Right ventricle myocardium inferior (tissue), 1 donor: Measurements from ENCODE around the gene SMC3. TPM values are rescaled to one million over a fixed set of nuclear protein-coding genes. Genes with fewer than 3 reads are reported as not detected.
"Not testable (repeated sequence)": the region's sequence is repeated elsewhere in the genome, so short reads cannot be mapped to it uniquely, and the experiment has no call there.

Experiments
- ATAC-seq: fragments of 200-7000 bp; cut with Tn5 transposase; one replicate; pipeline ENCODE4 v1.9.1; 2020; ENCODE audit warnings: mild to moderate bottlenecking, moderate library complexity
- DNase-seq: peaks from one replicate; pipeline ENCODE4 v3.0.0; 2021; ENCODE audit errors: missing footprints
- intact Hi-C: fragments of 100-400 bp; cut with DNase I; formaldehyde crosslinking; loops from one replicate; pipeline ENCODE4 v1.11.0; 2022
- long read RNA-seq: library from polyadenylated mRNA; unstranded; transcript quantifications from one replicate; pipeline ENCODE4 v2.0.0, GENCODE V29; 2021
- total RNA-seq: library from RNA; stranded (reverse); fragmentation: NEBNext Ultra II Directional; extraction: Animal tissue kit (Norgen Biotek cat#: 25700); gene quantifications from one replicate; pipeline ENCODE4 v1.2.1, GENCODE V29; 2021
- donor health status: DM: no; HTN: yes; CAD: no; lungs with severe emphysema.

Gene SMC3
- 23.3 TPM for total RNA-seq
- long read RNA-seq, full-length matches to known transcripts = 16 of 18 reads
- long read RNA-seq, partial matches to known transcripts = 2 of 18 reads
- long read RNA-seq, other reads (novel, unspliced or antisense) = 0 of 18 reads

DNA sequence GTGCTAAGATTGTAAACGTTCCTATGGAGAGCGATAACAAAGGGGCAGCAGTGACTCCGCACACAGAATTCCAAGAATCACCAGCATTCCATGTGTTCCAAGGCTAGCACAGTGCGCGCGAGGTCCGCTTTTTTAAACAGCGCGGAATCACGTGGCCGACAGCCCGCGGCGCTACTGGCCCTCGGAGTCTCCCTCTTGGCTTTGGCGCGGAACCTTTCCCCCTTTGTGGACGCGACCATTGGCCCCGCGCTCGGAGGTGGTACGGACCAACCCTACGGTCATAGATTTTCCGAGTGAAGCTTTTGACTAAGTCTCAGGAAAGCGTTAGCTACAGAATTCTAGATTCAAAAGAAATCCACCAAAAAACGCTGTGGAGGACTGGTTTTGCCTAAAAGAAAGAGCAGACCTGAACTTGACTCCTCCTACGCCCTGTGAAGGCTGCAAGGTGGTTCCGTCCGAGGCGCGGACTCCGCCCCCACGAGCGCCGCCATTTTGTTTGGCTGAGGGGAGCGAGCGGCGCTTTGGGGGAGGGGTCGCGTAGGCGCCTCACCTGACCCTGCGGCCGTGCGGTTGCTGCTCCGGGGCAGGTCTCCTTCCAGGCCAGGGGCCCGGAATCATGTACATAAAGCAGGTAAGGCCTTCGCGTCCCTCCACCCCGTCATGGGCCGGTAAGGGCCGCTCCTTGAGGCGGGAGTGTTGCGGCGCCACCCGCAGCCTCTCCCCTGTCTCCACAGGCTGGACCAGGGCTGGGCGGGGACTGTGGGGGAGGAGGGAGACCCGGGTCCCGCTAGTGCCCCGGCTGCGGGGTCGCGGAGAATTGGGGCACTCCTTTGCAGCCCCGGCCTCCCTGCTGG is at the start of gene SMC3:
Gene SMC3, plus strand, starts transcription at position 495 of the 854 bp plus-strand sequence. Its CDS starts 122 bp downstream, at position 617.
- intact Hi-C loops = loop anchor here (5.0 kb wide), 2 partner anchors 65 to 670 kb away; no protein-coding TSS in a partner anchor

DNA sequence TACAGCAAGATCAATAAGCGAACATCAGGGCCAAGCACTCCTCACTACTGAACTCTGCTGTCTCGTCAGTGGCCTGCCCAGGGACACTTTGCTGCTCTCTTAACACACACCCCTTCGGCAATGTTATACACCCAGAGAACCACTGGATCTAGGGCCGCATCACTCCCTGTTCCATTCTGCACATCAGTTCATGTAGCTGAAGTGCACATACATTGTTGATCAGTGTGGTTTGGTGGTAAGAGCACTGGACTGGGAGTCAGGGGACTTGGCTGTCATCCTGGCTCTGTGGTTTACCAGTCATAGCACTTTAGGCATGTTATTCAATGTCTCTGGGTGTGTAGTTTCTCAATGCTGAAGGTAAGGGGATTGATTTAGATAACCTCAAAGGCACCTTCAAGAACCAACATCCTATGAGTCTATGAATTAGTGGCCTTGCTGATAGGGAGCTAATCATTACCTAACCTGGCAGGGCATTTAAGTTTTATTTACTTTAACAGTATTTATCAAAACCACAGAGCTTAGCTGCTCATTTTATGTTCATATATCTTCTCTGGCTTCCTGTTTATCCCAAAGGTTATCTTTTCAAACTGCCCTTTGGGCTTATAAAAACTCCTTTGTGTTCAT is 45.0 kb upstream of the SMC3 start:
- DNase-seq (no peak), ATAC-seq (no peak)
- intact Hi-C loops = no loop called here

More for the DNA sequence above, at the start of gene SMC3:
- ATAC-seq (peak; percentile 96), DNase-seq (peak; percentile 96)

DNA sequence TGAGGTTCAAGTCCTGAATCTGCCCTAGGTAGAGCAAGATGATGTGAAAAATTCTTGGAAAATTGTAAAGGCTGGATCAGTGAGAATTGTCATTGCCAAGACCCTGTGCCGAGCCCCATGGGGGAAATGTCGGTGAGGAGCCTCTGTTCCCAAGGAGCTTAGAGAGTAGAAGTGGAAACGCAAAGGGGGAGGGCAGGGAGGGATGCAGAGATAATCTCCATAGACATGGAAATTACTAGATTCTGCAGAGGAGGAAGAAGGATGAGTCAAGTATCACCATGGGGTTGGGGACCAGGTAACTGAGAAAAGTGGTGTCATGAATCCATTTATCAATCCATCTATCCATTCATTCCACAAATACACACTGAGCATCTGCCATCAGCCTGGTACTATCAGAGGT is 43.8 kb upstream of the SMC3 start:
- intact Hi-C loops = no loop called here
- no peak for DNase-seq
- no peak for ATAC-seq

DNA sequence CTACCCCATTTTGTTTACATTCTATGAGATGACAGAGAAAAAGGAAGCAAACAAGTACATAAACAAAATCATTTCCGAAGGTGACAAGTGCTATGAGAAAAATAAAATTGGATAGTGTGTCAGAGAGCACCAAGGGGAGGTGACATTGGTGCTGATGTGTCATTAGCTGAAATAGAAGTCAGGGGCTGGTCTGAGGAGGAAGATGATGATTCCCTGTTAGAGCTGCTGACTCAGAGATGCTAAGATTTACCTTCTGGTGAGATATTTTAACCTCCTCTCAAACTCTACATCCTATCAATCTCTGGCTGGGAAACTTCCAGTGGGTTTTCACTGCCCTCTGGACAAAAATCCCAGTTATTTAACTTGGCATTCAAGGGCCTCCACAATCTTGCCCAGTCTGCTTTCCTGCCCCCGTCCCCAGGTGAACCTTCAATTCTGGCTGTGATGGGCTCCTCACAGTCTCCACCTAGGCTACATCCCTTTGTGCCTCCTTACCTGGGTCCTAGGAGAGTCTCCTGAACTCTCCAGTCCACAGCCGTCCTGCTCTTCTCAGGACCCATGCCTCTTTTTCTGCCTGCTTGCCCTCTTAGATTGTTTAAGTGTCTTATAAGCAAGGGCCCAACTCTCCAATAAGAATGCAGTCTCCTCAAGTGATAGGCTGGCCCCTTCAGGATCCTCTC is 43.2 kb upstream of the SMC3 start:
- DNase-seq = no peak
- no peak for ATAC-seq

DNA sequence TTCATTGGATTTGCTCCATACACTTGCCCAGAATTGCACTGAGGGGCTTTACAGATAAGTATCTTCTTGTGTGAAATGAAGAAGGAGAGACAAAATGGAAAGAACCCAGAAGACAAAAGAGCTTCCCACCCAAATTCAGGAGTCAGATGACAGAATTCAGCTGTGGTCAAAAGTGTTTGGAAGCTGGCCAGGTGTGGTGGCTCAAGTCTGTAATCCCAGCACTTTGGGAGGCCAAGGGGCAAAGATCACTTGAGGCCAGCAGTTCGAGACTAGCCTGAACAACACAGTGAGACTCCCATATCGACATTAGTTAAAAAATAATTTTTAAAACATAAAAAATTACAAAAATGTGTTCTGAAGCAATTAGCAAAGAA is 42.6 kb upstream of the SMC3 start:
- DNase-seq (no peak), ATAC-seq (no peak)
- intact Hi-C loops = no loop called here

More for the DNA sequence above, 43.2 kb upstream of the SMC3 start:
- intact Hi-C loops = no loop called here

DNA sequence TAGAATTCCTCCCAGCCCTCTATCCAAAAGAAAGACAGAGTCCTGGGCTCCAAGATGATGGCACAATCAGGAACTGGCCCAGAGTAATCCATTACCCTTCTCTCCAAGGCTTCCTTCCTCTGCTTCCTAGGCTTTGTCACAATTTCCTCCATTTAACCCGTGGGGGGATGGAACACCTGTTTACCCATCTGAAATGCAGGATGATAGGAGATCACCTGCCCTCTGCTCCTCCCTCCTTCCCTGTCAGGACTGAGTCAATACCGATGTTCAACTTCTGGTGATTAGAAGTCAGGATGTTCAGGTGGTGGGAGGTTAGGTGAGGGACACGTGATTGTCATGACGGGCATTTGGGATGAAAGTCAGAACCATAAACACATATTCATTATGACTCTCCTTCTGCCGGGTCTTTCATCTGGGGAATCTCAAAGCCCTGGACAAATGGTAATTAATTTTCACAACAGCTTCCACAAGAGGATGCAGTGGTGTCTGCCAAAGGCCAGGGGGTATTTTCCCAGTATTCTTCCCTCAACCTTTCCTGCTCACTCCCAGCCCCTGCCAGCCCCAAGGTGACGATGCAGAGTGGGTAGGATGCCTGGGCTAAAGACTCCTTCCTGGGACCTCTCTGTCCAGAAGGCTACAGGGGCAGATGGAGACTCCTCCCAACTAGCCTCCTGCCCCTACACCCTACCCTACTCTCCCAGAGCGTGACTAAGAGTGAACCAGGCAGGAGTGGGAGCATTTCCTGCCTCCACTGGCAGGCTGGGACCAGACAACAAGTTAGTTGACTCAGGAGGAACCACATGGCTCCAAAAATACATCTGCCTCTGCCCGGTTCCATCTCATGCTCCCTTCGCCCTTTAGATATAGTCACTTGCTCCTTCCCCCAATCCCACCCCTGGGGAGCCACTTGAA is 41.9 kb upstream of the SMC3 start:
- ATAC-seq (no peak), DNase-seq (no peak)
- intact Hi-C loops = no loop called here

DNA sequence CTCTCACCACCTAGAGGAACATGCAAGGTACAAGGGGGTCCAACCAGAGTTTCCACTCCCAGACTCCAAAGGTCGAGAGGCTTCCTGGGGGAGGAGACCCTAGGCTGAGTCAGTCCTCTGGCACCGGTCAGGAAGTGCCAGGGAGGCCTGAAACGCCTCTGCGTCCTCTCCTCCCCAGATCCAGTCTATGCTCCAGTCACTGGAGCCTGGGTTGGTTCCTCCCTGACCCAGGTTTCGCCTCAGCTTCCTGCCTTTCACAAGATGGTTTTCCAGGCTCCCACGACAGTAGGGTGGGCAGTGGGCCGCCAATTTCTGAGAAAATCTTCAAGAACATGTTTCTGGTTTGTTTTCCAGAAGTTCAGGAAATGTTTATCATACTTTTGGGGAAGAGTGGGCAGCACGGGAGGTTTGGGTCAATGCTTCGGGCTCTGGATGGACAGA is 39.7 kb upstream of the SMC3 start:
- ATAC-seq = no peak
- intact Hi-C loops = no loop called here
- DNase-seq = no peak

DNA sequence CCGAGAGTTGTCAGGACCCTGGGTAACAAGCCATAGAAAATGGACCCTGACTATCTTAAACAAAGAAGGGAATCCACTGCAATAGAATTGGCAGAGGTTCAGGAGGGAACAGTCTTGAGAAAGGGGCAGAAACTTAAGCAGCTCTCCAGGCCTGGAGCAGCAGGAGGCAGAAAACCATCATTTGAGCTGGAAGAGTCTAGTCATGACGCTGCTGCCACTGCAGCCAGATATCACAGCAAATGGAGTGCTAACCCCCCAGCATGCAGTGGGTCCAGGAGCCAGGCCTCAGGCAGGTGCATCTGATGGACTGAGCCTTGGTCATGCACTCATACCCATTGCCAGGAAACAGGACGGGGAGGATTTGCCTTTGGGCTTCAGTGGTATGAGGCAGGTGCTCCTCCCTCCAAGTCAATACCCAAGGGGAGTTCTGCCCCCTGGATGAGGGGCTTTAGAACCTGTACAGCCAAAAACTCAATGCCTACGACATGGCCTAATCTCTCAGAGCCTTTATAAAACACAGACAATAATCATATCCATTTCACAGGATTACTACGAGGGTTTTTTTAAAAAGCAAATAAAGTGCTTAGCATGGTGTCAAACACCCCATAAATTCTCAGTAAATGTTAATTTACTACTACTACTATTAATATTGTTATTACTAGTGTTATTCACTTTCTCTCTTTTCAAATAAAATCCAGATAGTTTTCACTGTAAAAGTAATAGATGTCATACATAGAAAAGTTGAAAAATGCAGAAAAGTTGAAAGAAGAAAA is 39.1 kb upstream of the SMC3 start:
- ATAC-seq (no peak), DNase-seq (no peak)
- intact Hi-C loops = no loop called here

DNA sequence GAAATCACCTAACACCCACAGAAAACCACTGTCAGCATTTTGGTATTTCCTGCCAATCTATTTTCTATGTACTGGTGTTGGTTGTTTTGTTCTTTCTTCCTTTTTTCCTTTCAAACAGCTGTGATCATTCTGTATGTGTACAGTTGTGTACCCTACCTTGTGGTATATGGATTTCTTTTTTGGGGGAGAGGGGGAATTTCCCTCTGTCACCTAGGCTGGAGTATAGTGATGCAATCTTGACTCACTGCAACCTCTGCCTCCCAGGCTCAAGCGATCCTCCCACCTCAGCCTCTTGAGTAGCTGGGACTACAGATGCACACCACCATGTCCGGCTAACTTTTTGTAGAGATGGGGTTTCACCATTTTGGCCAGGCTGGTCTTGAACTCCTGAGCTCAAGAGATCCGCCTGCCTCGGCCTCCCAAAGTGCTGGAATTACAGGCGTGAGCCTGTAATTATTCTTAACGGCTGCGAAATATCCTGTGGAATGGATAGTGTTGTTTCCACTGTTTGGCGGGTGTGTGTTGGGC is 38.4 kb upstream of the SMC3 start:
- intact Hi-C loops, DNase-seq, ATAC-seq: not testable (repeated sequence)

DNA sequence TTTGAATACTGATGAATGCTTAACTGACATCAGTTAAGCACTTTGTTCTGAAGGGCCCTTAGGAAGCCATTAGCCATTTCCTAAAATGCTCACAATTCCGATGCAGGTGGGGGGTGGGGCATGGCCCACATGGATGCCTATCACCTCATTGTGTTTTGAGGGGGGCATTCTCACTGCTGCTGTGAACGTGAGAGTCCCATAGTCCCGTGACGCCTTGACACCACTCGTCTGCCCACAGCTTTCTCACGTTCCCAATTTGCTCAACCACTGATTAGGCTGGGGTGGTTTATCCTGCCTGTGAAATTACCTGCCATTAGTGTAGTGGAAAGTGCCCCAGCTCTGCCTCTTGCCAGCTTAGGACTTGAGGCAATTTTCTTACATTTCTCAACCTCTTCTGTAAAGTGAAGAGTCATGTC is 37.9 kb upstream of the SMC3 start:
- intact Hi-C loops = loop anchor here (10.0 kb wide), 1 partner anchor 395 kb away; no protein-coding TSS in a partner anchor
- DNase-seq (no peak), ATAC-seq (no peak)

DNA sequence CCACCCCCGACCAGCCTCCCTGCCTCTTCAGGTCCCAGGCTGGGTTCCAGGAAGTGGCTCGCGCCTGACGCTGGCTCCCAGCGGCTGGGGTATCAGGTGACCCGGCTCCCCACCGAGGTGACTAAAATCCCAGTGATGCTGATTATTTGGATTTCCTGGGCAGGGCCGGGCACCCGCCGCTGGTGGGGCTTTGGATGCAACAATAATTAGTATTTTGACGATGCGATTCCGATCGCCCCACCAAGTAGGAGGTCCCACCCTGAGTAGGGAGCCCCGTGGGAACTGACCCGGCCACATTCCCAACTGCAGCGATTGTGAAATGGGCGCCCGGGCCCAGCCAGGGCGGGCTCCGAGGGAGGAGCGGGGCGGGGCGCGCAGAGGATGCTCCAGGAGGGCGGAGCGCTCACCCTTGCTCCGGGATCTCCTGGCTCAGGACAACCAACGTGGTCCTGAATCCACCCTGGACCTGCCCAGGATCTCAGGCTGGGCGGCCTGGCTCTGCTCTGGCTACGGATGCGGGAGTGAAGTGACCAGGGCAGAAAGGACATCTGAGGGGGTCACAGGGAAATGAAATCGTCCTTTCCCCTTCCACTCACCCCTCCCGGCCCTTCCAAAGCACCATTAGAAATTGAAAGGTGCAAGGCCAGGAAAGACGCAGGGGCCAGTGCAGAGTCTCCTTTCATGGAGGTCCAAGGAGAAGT is 37.2 kb upstream of the SMC3 start:
- intact Hi-C loops = loop anchor here (10.0 kb wide), 1 partner anchor 395 kb away; no protein-coding TSS in a partner anchor
- DNase-seq (peak; percentile 78), ATAC-seq (peak; percentile 92)

DNA sequence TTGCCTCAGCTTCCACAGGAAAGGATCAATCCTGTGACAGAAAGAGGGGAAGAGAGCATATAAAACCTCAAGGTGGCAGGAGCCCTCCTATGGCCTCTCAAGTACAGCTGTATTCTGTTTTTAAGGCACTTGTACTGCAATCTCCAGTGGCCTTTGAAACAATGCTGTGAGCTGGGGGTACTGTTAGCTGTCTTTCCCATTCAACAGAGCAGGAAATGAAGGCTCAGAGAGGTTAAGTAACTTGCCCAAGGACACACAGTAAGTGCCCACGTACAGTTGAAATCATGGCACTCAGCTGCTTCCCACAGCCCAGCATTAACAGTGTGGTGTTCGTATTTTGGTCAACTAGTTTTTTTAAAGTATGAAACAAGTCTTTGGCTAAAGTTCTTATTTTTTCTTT is 35.8 kb upstream of the SMC3 start:
- DNase-seq (no peak), ATAC-seq (no peak)
- intact Hi-C loops = loop anchor here (10.0 kb wide), 1 partner anchor 397 kb away; no protein-coding TSS in a partner anchor

DNA sequence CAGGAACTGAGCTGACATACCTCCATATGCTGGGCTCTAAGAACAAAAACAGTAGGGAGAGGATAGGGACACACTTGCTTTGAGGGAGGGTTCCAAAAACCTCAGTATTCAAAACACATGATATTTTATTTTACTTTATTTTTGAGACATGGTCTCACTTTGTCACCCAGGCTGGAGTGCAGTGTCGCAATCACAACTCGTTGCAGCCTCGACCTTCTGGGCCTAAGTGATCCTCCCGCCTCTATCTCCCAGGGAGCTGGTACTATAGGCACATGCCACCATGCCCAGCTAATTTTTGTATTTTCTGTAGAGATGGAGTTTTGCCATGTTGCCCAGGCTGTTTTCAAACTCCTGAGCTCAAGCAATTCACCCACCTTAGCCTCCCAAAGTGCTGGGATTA is 34.9 kb upstream of the SMC3 start:
- intact Hi-C loops = loop anchor here (10.0 kb wide), 1 partner anchor 398 kb away; no protein-coding TSS in a partner anchor
- not testable (repeated sequence) for ATAC-seq, DNase-seq

DNA sequence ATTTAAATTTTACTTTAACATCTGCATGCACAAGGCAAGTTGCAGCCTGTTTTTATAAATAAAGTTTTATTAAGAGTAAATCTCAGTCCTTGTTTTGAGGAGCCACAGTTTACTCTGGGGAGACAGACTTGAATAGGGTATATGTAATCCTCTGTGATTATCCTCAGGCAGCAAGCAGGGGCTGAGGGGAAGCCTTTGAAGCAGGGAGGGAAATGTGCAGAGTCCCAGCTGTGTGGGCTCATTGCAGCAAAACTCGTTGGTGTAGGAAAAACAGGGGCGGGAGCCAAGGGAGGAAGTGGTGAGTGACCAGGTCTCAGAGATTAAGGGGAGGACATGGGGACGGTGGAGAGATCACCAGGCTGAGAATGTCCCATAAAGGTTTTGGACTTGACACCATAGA is 34.3 kb upstream of the SMC3 start:
- intact Hi-C loops = loop anchor here (10.0 kb wide), 1 partner anchor 398 kb away; no protein-coding TSS in a partner anchor

DNA sequence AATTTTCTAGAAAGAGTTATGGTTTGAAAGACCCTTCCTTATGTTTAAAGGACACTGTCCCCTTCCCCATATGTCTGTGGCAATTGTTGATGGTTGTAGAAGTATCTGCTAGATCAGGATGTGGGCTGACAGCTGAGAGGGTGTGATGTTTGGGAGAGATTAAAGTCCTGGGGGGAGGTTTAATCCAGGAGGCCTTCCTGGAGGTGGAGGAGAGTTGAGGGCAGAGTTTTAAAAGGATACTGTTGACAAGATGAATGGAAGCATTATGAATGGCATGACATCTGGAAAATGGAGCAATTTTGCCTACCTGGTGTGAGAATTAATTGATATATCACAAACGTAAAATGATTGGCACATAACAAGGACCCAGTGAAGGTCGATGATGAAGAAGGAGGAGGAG is 32.9 kb upstream of the SMC3 start:
- DNase-seq = no peak
- no peak for ATAC-seq
- intact Hi-C loops = loop anchor here (10.0 kb wide), 1 partner anchor 400 kb away; no protein-coding TSS in a partner anchor

More for the DNA sequence above, 34.3 kb upstream of the SMC3 start:
- ATAC-seq (no peak), DNase-seq (no peak)
